NOMO-1 treated with DMSO at 0.1 percent for 48 hours (cell line): Measurements from ENCODE around the gene TMEM117.

ENCODE experiments used
- DNase-seq: peaks from one replicate; lab custom pipeline; 2025; ENCODE audit not compliant: unreplicated experiment; lab: John Stamatoyannopoulos, UW

Gene TMEM117

DNA sequence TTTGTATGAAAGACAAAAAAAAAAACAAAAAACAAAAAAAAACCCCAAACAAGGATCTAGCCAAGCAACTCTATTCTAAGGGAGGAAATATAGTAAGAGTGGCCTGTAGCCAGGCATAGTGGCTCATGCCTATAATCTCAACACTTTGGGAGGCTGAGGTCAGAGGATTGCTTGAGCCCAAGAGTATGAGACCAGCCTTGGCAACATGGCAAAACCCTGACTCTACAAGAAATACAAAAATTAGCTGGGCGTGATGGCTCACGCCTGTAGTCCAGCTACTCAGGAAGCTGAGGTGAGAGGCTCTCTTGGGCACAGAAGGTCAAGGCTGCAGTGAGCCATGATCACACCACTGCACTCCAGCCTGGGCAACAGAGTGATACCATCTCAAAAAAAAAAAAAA is 47.9 kb downstream of the TMEM117 start:
- DNase-seq: no peak

DNA sequence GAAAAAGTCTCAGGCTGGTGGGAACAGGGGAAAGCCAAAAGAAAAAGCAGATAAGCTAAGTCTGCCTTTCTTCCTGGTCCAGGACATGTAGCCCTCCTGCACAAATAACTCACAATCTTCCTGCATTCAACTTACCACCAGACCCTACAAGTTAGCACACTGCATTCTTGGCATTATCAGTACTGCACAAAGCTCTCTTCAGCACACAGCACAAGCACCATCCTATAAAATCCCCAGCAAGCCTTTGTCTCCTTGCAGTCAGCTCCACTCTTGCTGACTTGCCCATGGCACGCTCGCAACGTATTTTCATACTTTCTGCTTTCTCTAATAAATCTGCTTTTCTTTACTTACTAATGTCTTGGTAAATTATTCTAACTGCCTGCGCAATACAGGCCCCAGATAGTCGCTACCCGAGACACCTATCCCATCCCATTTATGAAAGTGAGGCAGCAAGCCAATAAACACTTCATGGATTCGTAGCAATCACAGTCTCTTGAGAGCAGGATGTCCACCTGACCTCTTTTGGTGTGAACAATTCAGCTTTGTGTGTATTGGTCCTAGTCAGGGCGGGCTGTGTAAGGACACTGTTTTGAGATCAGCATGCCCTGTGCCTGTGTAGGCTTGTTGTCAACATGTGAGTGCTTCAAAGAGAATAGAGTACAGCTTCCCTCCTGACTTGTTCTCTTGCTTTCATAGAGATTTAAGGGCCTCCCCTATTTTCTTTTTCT is 49.0 kb downstream of the TMEM117 start:
- DNase-seq: no peak

DNA sequence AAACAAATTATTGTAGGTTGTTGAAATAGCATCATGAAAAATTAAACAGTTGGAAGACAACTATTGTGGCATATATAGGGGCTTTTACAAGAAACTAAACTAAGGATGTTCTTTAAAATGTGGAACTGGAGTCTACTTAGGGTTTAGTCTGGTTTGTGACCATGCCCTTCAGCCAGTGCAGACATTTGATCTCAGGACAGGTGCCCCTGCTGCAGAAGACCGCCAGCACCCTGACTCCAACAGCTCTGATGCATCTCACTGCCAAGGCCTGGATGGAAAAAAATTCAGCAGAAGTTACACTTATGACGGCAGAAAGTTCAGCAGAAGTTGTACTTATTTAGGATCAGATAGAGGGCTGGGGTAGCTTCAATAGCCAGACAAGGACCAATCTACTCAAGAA is 51.5 kb downstream of the TMEM117 start:
- no peak for DNase-seq

DNA sequence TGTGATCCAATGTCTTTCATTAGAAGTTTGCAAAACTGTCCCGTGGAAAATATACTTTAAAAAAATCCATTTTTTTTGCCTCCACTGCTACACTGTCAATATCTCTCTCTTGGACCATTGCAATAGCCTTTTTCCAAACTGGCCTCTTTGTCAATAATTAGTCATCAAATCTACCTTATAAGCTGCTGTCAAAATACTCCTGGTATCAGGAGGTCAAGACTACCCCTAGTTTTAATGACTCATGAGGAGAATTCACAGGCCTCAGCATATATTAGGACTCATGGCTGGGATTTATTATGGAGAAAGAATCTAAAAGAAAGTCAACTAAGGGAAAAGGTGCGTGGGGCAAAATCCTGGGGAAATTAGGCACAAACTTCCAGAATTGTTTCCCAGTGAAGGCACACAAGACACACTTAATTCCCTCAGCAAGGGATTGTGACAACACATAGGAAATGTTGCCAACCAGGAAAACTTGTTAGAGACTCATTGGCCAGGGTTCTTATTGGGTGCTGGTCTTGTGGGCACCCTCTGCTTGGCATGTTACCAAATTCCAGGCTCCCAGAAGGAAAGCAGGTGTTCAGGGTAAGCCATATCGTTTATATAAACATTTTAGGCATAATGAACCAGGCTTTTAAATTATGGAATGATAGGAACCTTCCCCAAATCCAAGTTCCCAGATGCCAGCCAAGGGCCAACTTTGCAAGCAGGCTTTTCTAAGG is 56.1 kb downstream of the TMEM117 start:
- no peak for DNase-seq

DNA sequence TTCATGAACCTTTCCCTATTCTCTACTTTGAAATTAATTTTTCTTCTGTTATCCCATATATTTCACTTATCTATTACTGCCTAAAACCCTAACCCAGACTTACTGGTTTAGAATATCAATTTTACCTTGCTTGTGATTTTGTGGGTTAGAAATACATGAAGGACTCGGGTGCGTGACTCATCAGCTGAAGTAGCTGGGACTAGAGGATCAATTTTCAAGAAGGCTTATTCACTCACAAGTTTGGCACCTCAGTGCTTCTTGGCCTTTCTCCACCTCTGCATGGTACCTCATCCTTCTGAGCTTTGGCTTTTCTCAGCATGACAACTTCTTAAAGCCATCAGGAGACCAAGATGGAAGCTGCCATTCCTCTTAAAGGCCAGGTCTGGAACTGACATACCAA is 57.8 kb downstream of the TMEM117 start:
- no peak for DNase-seq

DNA sequence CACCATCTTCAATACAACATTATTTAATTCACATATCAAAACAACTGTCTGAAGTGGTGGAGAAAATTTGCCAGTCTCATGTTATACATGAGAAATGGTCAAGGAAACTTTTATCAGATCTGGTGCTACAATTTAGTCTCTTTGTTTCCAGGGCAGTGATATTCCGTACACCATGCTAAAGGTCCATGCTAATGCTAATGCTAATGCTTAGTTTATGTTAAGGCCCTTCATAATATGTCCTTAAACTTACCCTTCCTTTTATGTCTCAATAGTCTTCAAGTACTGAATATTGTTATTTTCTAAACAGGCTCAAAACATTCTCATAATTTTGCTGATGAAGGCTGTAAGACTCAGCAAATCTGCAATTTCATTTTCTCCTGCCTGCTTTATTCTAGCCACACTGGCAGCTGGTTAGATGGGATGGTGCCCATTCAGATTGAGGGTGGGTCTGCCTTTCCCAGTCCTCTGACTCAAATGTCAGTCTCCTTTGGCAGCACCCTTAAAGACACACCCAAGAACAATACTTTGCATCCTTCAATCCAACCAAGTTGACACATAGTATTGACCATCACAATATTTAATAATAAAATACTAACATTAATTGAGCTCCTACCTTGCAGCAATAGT is 59.8 kb downstream of the TMEM117 start:
- DNase-seq: no peak

DNA sequence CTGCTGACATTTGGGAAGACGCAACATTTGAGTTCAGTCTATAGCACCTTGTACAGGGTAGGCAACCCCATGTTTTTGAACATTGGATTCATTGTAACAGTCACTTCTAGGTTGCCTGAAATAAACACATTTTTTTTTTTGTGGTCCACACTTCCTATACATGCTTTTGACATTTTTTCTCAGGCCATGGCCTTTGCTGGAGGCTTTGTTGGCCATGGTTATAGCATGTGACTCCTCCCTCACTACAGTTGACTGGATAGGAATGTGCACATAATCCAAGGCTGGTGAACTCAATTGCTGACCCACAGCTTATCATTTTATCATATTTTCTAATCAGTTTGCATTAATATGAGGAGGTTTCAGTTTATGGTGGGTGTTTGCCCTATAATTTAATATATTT is 60.6 kb downstream of the TMEM117 start:
- DNase-seq: no peak

DNA sequence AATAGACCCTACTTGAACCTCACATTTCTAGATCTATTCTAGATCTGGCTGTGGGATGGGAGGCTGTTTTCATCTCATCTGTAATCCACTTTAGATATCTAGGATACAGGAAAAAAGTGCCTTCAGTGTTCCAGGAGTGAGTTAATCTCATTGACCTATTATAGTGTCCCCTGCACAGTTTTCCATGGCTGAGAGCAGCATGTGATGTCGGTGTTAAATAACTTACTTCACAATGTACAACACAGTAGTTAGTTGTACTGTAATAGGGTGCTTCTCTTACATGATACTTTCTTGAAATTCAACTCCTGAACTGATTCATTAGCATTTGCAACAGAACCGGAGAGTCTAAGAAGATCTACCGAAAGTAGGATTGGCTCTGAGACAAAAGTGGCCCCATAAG is 62.6 kb downstream of the TMEM117 start:
- no peak for DNase-seq

DNA sequence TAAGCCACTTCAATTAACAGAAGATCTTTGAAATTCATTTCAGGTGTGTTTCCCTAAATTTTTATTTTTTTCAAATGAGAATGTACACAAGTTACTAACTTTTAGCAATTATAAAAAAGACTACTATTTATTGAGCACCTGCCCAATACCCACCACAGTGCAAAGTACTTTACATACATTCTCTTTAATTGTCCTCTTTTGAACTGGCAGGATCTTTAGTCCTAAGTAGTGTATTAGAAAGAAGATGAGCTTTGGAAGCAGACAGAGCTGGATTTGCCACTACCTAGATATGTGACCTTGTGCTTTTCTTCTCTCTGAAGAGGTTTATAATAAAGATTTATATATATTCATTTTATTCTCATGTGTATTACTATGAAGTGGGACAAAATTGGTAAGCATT is 63.7 kb downstream of the TMEM117 start:
- no peak for DNase-seq

DNA sequence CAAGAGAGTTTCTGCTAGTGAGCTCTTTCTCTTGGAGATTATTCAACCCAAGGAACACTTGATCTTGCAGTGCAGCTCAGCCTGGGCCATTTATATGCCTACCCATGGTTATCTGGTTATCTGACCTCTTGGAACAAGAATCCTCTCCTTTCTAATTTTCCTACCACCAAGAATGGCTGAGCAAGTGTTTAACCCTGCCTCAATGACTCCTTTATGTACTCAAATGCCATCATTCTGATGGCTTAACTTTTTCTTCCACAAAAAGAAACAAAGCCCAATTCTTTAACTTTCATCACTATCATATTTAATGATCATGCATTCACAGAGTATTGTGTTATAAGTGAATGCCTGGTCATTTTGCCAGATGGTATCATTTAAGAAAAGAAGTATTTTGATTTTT is 67.8 kb downstream of the TMEM117 start:
- no peak for DNase-seq

DNA sequence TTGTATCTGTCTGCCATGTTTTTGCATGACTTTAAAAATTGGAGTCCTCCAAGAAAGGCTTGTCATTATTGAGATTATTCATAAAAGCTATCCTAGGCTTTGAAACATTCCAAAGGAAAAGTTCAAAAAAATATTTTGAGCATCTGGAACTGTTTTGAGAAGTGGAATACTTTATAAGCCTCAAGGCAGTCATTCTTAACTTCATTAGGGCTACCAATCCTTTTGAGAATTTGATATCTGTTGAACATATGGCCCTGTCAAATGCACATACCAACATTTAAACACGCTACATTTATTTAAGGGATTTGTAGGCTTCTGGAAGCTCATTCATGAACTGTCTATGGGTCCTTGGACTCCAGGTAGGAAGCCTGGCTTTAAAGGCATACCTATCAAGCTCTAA is 77.0 kb downstream of the TMEM117 start:
- no peak for DNase-seq

DNA sequence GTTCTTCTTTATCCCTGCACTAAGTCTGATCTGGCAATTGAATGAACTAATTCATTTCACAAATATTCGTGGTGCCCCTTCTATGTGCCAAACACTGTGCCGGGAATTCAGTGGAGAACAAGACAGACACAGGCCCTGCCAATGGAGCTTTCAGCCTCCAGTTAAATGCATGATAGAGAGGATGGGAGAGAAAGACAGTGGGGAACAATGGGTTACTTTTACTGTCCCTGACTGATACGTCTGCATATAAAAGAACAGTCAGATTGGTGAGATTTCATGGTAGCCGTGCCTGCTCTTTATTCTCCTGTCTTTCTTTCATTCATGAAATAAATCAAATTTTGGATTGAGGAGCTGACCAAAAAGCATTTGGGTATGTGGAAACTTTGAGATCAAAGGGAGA is 78.5 kb downstream of the TMEM117 start:
- no peak for DNase-seq

DNA sequence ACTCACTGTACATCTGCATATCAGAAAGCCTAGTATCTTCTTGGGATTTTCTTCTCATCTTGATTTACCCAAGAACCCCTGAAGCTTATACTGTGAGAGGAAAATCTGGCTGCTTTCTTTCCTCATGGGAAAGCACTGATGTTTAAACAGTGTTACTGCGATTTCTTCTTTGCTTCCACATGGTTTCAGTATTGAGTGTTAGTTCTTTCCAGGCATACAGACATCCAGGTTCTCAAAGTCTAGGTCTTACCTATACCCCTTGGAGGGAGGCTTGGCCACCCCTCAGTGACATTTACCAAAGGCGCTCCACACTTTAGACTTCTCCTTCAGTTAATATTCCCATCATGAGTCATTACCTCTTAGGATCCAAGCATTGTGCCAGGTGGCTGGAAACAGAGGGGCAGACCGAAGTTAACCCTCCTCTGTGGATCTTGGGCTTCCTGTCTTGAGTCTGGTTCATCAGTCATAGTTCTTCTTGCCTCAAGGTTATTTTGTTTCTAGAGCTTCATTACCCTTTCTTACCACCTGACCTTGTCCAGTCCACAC is 79.1 kb downstream of the TMEM117 start:
- peak; percentile 2 for DNase-seq

DNA sequence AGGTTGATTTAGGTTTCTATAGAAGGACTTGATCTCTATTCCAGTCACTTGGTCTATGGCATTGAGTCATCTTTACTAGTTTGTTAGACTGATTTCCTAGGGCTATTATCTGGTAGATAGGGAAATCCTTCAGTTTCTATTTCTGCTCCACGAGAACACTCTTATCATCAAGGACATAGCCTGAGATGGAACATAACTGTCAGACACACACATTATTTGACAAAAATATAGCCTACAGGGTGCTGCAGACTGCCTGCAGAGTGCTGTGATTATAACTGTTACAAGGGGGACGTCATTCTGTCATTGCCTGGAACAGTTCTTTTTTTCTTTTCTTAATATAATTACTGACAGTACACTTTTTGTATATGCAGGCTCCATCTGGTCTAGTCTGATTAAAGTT is 82.0 kb downstream of the TMEM117 start:
- DNase-seq: no peak

DNA sequence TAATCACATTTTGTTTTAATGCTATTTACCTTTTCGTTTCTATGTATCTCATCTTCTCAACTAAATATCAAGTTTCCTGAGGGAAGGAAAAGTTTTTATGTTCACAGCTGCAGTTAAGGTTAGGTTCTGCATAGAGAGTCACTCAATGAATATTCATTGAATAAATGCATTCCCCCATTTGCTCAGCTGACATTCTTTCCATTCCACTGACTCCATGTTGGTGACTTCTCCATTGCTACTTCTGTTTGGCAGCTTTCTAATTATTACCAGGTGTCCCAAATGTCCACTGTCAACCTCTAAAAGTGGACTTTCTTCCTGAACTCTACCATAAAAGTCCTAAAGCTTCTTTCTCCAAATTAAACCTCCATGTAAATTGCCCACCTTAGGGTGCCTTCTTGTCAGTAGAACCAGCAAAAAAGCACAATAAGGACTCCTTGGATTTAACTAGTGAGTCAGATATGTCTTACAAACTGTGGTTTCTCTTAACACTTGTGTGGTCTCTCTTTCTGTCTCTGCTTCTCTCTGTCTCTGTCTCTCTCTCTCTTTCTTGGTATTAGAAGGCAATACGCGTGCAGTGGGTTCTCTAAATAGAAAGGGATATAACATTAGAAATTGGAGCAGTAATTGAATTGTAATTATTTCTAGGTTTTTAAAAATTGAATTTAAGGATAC is 85.9 kb downstream of the TMEM117 start:
- DNase-seq: no peak

DNA sequence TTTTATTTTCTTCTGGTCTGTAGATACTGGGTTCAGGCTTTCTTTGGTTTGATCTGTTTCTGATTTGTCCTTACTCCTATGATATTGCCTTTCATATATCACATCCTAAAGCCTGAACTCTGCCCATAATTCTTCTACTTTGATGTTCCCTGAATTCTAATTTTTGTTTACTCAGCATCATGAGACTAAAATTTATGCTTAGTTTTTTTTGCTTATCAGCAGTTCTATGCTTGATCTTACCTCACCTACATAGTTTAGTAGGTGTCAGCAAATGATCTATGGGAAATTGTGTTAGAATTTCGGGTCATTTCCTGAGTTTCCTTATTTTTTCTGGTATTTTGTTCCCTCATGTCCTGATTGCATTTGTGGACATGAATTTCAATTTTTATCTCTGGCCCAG is 94.2 kb downstream of the TMEM117 start:
- no peak for DNase-seq

DNA sequence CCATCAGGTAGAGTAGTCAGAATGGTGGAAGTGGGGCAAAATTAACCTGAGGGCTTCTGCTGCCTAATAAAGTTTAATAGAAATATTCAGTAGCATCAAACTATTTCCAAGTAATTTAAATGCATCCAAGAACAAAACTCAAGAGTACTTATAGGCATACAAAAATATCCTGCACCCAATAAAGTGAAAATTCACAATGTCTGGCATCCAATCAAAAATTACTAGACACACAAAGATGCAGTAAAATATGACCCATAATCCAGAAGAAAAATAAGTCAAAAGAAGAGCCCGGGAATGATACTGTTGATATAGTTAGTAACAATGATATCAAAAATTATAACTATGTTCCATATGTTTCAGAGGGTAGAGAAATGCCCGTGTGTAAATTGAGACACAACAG is 95.3 kb downstream of the TMEM117 start:
- no peak for DNase-seq

DNA sequence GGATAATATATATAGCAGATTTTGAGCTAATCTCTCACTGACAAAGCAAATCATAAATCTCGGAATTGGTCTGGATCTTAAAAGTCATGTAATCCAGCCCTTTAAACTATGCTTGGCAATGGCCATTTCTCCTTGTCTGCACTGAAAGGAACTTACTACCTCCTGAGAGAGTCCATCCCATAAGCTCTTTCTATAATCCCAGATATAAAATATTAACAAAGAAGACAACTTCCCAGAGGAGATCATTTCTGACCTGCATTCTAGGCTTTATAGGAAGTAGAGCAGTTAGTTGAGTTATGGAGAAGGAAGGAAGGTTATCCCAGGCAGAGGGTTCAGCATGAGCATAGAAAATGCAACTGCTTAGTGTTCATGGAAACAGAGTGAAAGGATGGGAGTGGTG is 99.7 kb downstream of the TMEM117 start:
- DNase-seq: no peak

DNA sequence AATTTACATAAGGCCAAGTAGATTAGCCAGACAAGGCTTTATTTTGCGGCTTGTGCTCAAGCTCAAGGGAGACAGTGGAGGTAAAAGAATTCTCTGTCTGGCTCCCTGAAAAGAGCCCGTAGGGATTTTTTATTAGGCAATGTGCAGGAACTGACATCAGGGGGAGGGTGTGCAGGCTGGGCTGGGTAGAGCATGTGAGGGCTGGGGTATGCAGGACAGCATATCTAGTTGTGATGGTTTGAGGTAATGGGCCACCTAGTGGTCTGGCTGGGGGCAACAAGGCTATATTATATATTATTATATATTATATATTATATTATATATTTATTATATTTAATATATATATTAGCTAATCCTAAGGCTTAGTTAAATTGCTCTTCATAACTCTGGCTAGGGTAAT is 102.1 kb downstream of the TMEM117 start:
- DNase-seq: no peak

DNA sequence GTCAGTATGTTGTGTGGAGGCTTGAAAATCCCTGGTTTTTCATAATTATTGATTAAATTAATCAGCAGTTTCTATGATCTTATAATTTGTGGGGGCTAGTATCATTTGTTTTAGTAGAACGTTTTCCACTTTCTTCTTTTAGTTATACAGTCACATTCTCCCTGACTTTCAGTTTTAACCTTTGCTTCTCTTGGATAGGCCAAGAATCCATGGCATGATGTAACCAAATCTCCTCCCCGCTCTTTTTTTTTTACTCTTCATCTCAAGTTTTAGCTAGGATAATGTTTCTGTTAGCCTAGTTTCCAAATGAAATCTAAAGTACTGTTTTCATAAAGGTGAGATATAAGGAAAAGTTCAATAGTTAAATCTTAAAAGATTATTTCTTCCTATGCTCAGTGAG is 106.5 kb downstream of the TMEM117 start:
- DNase-seq: no peak

DNA sequence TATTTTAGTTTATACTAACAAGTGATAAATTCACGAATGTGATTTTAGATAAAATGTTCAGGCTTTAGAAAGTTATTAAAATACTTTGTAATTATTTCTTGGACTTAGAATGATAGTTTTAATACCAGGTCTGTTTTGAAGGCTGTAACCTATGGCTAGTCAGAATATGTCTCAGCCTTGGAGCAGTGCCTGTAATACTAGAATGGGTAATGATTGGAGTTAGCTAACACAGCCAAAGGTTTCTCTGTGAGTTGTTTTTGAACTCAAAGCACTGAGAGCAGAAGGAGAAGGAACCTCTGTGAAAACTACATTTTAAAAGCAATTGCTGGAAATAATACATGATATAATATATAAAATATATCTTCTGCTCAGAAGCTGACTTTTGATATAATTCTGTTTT is 110.1 kb downstream of the TMEM117 start:
- no peak for DNase-seq

DNA sequence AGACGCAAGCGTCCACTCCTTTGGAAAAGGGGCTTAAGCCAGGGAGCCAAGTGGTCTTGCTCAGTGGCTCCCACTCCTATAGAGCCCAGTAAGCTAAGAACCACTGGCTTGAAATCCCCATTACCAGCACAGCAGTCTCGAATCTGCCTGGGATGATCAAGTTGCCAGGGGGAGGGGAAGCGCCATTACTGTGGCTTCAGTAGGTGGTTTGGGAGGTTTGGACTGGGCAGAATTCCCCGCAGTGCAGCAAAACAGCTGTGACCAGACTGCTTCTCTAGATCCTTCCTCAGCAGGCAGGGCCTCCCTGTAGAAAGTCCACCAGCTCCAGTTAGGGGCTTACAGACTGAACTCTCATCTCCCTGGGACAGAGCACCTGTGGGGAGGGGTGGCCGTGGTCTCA is 115.4 kb downstream of the TMEM117 start:
- DNase-seq: no peak
